Stimulated activated naive CD4-positive, alpha-beta T cell (primary cell): Measurements from ENCODE around the gene SFPQ.
"Not testable (repeated sequence)": the region's sequence is repeated elsewhere in the genome, so short reads cannot be mapped to it uniquely, and the experiment has no call there.

ENCODE experiments used
- DNase-seq, 6 experiments: peaks; one replicate each; lab custom pipeline; 2025; lab: John Stamatoyannopoulos, UW

SFPQ gene, protein sequence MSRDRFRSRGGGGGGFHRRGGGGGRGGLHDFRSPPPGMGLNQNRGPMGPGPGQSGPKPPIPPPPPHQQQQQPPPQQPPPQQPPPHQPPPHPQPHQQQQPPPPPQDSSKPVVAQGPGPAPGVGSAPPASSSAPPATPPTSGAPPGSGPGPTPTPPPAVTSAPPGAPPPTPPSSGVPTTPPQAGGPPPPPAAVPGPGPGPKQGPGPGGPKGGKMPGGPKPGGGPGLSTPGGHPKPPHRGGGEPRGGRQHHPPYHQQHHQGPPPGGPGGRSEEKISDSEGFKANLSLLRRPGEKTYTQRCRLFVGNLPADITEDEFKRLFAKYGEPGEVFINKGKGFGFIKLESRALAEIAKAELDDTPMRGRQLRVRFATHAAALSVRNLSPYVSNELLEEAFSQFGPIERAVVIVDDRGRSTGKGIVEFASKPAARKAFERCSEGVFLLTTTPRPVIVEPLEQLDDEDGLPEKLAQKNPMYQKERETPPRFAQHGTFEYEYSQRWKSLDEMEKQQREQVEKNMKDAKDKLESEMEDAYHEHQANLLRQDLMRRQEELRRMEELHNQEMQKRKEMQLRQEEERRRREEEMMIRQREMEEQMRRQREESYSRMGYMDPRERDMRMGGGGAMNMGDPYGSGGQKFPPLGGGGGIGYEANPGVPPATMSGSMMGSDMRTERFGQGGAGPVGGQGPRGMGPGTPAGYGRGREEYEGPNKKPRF

DNA sequence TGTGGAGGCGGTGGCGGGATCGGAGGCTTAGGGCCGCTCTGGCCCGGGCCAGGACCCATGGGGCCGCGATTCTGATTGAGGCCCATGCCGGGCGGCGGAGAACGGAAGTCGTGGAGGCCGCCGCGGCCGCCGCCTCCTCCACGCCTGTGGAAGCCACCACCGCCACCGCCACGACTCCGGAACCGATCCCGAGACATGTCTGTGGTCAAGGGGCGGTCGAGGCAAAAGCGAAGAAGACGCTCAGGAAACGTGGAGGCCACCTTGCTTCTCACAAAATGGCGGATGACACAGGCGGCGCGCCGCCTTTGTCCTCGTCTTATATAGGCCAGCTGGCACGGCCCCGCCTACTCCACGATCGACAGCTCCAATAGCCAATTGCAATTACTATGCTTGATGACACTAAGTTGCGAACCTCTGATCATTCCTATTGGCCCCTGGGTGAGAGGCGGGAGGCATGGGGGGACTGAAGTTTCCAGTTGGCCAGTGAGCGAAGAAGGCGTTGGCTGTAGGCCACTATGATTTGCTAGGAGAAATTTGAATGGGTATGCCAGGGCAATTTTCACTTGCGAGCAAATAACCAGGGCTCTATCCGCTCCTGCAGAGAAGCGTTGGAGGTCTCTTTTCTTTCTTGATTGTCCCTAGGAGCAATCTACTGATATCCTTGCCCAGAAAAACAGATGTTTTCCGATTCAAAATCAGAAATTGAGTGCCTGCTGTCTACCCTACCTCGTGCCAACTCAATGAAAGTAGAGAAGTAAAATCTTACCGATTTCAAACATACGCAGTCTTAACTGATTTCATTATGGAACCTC lies at the start of gene SFPQ:
Gene SFPQ (minus strand): TSS at position 293 of the 812 bp plus-strand sequence. CDS start 96 bp downstream, at position 197.
- peak; percentile 96 to 99 (median 98) for DNase-seq

DNA sequence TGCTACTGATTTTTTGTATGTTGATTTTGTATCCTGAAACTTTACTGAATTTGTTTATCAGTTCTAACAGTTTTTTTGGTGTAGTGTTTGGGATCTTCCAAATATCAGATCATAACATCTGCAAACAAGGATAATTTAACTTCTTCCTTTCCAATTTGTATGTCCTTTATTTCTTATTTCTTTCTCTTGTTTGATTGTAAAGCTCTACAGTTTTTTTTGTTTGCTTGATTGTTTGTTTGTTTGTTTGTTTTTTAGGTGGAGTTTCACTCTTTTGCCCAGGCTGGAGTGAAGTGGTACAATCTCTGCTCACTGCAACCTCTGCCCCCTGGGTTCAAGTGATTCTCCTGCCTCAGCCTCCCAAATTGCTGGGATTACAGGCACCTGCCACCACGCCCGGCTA lies 43.8 kb upstream of the SFPQ start:
- DNase-seq: not testable (repeated sequence)

DNA sequence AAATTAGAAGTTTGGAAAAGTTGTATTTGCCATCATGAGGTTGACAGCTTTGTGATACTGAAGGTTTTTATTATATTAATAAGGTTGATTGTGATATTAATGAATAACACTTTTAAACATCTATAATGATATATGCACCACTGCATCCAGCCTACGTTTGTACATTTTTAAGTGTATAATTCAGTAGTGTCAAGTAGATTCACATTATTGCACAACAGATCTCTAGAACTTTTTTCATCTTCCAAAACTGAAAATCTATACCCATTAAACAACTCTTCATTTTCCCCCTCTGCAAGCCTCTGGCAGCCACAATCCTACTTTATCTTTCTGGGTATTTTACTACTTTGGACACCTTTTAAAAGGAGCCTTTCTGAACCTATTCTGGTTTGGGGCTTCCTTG lies 38.3 kb upstream of the SFPQ start:
- no peak for DNase-seq

DNA sequence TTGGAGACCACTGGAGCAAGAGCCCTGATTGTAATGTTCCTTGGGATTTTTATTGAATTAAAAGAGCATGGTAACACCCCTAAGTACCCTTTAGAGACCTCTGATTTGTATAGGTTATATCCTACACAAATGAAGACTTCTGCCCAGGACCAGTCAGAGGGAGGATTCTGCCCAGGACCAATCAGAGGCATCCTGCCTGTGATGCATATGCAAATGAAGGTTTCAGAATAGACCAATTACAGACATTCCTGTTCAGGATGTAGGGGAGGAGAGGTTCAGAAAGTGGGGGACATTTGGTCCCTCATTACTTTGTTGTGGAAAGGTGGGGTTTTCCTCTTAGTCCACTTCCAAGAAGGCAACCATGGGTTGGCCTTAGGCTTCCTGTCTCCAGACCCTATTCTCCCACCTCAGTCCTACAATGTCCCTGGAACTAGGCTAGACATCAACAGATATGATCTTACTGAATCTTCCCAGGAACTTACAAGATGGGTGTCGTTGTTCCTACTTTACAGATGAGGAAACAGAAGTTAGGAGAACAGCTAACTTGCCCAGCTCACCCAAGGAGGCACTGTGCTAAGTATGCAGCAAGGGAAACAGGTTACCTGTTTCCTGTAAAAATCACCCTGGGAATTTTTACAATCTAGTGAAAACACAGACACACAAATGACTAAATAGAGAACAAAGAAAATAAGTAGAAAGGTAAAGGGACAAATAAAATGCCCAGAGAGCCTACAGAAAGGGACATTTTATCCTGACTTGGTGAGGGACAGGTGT lies 36.8 kb upstream of the SFPQ start:
- no peak for DNase-seq

DNA sequence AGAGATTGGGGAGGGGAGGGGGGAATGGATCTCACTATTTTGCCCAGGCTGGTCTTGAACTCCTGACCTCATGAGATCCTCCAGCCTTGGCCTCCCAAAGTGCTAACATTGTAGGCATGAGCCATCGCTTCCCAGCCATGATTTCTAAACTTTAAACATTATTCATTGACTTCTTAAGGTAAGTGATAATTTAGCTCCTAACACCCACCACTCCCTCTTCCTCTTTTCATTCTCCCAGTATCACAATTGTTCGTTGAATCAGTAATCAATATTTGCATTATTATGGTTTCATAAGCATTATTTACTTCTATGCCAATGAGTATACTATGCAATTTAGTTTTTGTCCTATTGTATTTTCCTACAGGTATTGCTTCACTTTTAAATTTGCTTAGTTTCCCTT lies 33.6 kb upstream of the SFPQ start:
- no peak for DNase-seq

DNA sequence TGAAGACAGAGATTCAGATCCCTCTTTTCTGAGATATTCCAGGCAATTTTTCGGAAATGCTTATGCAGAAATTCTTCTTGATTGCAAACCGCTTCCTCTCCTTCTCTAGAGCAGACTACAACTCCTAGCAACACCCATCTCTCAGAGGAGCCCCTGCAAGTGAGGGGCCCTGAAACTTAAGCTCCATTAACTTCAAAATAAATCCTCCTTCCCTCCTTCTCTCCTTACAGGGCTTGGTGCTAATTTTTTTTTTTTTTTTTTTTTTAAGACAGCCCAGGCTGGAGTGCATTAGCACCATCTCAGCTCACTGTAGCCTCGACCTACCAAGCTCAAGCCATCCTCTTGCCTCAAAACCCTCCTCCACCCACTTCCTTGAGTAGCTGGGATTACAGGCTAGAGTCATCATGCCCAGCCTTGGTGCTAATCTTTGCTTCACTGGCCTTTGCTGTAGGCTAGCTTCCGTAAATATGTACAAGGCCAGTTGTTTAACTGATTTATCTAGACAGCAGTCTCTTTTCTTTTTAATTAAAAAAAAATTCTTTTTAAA lies 30.2 kb upstream of the SFPQ start:
- DNase-seq: no peak

DNA sequence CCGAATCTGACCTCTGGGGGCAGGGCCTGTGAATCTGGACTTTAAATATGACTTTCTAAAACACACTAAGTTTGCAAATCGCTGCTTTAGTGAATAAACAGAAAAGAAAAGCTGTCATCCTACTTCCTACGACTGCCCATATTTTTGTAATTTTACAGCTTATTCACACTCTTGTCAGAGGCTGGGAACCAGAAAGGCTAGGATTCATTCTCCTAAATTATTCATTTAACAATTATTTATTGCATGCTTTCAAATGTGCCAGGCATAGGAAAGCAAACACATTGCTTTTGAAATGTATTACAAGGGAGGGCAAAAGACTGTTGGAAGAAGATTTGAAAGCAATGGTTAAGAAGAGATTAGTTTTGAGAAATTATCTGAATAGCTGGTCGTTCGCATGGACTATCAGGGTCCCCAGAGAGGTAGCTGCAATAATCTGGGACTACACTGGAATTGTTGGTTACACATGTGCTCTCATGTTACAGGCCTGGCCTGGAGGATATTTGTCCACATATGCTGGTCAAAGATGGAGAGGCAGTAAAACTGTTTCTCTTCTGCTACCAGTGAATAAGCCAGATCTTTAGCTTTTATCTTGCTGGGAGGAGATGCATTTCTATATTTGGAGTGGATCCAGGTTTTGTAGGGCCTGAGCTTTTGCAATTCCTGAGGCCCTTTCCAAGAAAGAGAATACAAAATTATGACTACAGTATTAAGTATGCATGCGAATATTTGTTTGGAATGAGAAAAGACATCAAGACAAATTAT lies 29.6 kb upstream of the SFPQ start:
- DNase-seq: no peak

DNA sequence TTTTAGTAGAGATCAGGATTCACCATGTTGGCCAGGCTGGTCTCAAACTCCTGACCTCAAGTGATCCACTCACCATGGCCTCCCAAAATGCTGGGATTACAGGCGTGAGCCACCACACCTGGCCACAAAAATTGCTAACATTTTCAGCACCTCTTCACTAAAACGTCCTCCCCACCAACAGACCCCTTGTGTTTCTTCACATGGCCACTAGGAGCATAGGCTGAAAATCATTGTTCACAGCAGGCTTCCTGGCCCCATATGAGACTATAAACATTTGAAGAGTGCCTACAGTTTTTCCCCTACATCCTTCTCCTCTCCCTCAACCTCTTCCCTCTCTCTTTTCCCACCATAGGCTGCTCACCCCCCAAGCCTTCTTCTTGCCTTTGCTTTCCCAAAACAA lies 28.0 kb upstream of the SFPQ start:
- DNase-seq: peak in 2 of 6 experiments; percentile 2 to 9

DNA sequence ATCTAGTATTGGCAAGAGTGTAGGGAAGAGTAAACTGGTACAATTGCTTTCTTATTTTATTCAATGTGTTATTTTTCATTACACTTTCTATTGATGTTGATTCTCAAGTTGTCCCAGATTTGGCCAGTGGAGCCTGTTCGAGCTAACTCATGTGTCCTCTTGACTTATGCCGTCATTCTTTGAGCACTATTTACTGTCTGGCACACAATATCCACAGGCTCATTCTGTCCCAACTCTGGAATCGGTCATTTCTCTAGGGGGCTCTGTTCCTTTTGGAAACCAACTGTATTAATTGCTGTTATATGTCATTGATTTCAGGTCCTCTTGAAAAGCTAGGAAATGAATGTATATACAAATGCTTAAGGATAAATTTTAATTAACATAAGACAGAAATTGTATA lies 22.4 kb upstream of the SFPQ start:
- no peak for DNase-seq

DNA sequence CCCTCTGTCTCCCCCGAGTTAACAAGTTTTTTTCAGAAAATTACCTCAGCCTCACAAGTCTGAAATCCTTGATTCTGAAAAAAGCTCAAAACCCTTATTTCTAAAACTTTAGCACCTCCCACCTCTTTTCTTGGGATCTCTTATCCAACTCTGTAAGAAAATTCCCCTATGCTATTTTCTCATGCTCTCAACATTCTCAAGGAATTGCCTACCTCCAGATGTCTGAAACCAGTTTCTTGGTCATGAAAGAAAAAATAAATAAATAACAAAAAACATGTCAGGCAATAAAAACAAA lies 18.1 kb upstream of the SFPQ start:
- no peak for DNase-seq

DNA sequence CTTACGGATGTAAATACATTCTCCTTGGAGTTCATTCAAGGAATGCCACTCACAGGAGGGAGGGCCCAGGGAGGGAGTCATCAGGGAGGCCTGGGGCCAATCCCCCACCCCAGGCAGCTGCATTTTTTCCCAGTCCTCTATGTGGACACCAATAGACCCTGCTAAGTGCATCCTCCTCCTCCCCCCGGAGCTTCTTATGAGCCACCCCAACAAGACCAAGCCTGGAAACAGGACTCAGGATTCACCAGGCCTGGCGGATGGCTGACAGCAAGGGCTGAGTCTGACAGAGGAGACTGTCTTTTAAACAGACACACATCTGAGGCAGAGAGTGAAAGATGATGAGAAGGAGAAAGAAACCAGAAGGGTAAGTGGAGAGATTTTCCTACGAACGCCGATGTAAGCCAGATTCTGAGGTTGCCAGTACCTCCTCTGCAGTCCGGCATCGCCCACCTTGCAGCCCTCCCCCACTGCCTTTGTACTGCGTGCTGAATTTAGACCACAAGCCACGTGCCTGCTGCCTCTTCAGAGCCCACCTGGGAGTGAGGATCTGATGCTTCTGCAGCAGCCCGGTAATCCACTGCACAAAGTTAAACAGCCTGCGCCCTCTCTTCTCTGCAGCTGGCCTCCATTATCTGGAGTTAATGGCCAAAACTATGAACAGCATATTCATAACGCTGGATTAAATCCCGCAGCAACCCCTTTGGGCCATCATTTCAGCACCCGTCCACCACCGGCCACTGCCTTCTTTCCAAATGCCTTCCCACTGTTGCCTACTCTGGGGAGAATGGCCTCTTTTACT lies 17.6 kb upstream of the SFPQ start:
- DNase-seq: no peak

DNA sequence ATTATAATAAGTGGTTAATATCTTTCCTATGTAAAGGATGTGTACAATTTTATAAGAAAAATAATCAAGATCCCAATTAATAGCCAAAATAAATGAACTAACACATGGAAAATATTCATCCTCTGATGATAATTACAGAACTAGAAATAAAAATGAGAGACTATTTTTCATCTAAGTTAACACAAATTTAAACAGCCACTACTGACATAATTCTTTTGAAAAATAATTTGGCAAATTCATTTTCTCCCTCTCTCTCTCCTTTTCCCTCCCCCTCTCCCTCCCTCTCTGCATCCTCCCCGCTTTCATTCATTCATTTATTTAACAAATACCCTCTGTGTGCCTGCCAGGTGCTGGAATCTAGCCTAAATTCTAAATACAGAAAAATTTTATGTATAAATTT lies 10.3 kb upstream of the SFPQ start:
- DNase-seq: no peak

DNA sequence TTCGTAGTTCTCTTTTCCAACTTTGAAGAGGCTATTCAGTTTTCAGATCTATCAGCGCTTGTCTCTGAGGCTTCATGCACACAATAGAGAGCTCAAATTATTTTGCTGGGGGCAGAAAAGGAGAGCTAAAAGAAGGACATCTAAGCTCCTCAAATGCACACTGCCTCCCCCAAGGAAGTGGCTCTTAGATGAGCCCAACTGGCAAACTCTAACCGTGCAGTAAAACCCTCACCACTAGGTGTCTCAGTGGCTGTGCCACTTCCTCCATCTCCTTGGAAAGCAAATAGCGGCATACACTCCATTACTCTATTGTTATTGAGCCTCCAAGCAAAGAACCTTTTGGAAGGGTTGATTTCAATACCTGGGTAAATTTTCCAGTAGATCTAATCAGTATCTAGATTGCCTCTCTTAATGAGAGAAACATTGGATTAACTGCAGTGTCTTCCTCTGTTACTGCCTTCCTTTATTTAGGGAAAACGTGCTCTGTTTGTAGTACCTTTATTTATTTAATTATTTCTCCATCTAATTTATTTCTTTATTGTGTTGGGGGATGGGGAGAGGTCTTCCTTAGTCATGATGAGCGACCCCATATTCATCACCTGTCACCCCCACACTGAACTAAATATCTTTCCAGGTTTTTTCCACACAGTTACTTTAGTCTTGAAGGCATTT lies 9.2 kb upstream of the SFPQ start:
- DNase-seq: peak; percentile 23 to 80 (median 58)

DNA sequence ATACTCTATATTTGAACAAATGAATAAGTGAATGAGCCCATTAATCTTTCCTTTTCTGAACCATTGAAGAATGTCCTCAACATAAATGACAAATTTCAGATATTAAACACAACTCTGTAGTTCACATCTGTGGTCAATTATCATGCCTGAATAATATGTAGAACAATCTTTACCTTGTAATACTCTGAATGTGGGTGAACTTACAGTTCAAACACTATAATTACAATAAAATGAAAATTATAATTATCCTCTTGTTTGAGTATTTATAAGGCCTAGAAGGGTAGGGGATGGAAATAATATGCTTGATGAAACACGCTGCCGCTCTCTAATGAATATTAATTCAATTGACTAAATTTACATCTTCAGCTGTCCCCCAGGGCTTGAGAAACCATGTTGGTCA lies 8.7 kb upstream of the SFPQ start:
- DNase-seq: no peak

DNA sequence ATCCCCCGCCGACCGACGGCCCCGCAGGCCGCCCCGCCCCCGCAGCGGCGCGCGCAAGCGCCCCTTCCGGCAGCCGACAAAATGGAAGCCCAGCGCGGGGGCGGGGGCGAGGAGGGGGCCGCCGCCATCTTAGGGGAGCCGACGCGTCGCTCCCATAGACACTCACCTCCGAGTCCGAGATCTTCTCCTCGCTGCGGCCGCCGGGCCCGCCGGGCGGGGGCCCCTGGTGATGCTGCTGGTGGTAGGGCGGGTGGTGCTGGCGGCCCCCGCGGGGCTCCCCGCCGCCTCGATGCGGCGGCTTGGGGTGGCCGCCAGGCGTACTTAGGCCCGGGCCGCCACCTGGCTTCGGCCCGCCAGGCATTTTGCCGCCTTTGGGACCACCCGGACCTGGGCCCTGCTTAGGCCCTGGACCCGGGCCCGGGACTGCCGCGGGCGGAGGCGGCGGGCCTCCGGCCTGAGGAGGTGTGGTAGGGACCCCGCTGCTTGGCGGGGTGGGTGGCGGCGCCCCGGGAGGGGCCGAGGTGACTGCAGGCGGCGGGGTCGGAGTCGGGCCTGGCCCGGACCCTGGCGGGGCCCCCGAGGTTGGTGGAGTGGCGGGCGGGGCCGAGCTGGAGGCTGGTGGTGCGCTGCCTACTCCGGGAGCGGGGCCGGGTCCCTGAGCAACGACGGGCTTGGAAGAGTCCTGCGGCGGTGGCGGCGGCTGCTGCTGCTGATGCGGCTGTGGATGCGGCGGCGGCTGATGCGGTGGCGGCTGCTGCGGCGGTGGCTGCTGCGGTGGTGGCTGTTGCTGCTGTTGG lies 691 bp downstream of the SFPQ start:
- DNase-seq: peak; percentile 75 to 90 (median 84)

DNA sequence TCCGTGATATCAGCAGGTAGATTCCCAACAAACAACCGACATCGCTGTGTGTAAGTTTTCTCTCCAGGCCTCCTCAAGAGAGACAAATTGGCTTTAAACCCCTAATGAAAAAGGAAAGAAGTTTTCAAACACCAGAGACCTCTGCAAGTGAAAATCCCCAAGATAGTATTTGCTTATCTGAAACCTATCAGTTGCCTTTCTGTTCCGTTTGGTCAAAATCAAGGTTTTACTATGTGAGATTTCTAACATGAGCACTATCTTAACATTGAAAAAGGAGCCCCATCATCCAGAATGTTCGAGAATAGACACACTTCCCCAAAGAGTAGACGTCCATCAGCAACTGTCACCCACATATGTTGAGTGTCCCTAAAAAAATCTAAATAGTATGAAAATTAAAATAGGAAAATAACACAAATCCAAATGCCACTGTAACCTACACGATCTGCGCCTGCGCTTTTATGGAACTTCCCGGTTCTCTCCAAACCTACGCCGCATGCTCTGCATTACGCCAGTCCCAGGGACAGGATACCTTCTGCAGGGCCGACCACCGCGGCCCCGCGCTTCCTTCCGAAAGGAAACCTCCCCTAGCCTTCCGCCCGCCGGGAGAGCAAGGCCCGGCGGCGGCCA lies 1.4 kb downstream of the SFPQ start:
- no peak for DNase-seq

DNA sequence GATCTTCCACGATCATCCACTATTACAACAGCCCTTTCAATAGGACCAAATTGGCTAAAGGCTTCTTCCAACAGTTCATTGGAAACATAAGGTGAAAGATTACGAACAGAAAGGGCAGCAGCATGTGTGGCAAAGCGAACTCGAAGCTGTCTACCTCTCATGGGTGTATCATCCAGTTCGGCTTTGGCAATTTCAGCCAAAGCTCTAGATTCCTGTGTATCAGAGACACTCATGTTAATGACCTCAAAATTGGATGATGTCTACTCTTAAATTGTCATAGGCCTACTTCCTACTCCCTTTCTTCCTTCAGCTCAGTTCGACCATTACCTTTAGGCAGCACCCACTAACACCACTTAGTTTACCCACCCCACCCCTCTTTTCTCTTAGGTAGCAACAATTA lies 2.2 kb downstream of the SFPQ start:
- DNase-seq: no peak
